Fibroblast of skin of abdomen (primary cell): ENCODE measurements around the gene TYSND1.
"Not testable (repeated sequence)": the region's sequence is repeated elsewhere in the genome, so short reads cannot be mapped to it uniquely, and the experiment has no call there.

Experiments used
- DNase-seq: peaks from one replicate; pipeline ENCODE4 v3.0.0-alpha.2; 2013

Gene TYSND1

GRCh38 chr10:70164163-70164562 is 17.7 kb upstream of the TYSND1 start:
- DNase-seq = no peak

GRCh38 chr10:70163448-70163847 is 16.9 kb upstream of the TYSND1 start:
- DNase-seq = no peak

- DNase-seq = no peak
Measured at GRCh38 chr10:70162892-70163201, 16.3 kb upstream of the TYSND1 start.

GRCh38 chr10:70162151-70162891 is 15.8 kb upstream of the TYSND1 start:
- DNase-seq = no peak

GRCh38 chr10:70160798-70161197 is 14.3 kb upstream of the TYSND1 start:
- no peak for DNase-seq

- not testable (repeated sequence) for DNase-seq
Measured at GRCh38 chr10:70159366-70159765, 12.9 kb upstream of the TYSND1 start.

- DNase-seq = no peak
Measured at GRCh38 chr10:70158113-70158512, 11.6 kb upstream of the TYSND1 start.

- no peak for DNase-seq
Measured at GRCh38 chr10:70155255-70155838, 8.8 kb upstream of the TYSND1 start.

- DNase-seq = no peak
Measured at GRCh38 chr10:70148516-70148915, 2.0 kb upstream of the TYSND1 start.

GRCh38 chr10:70147259-70147625 is 742 bp upstream of the TYSND1 start:
- no peak for DNase-seq

- peak; percentile 58 for DNase-seq
Measured at GRCh38 chr10:70145666-70146488, 623 bp downstream of the TYSND1 start.

- DNase-seq = no peak
Measured at GRCh38 chr10:70145166-70145665, 1.3 kb downstream of the TYSND1 start.

- no peak for DNase-seq
Measured at GRCh38 chr10:70144372-70145110, 2.0 kb downstream of the TYSND1 start.

- no peak for DNase-seq
Measured at GRCh38 chr10:70142555-70142954, 3.9 kb downstream of the TYSND1 start.

- DNase-seq = no peak
Measured at GRCh38 chr10:70140297-70140696, 6.2 kb downstream of the TYSND1 start.

GRCh38 chr10:70139997-70140250 is 6.6 kb downstream of the TYSND1 start:
- no peak for DNase-seq

GRCh38 chr10:70139151-70139996 is 7.1 kb downstream of the TYSND1 start:
- DNase-seq = no peak

GRCh38 chr10:70137927-70138883 is 8.3 kb downstream of the TYSND1 start:
- DNase-seq = no peak

GRCh38 chr10:70137135-70137534 is 9.4 kb downstream of the TYSND1 start:
- DNase-seq = no peak

- DNase-seq = no peak
Measured at GRCh38 chr10:70135684-70136083, 10.8 kb downstream of the TYSND1 start.

GRCh38 chr10:70135046-70135445 is 11.5 kb downstream of the TYSND1 start:
- DNase-seq = no peak
